GM12875 (cell line): ENCODE results near the gene GARIN3.

Source experiments
- H3K4me3 ChIP-seq: one replicate; pipeline ENCODE4 v1.5.1; 2011; ENCODE audit warnings: low read depth, low read length, control low read depth
- CTCF ChIP-seq: IDR thresholded peaks from 2 replicates; pipeline ENCODE4 v1.5.1; 2011; ENCODE audit warnings: low read depth, mild to moderate bottlenecking, control low read depth, inconsistent platforms, low read length, moderate library complexity, borderline replicate concordance; ENCODE audit not compliant: insufficient read depth

Gene GARIN3

GRCh38 chr5:157168286-157168685 lies 2.2 kb upstream of the GARIN3 start:
- H3K4me3 ChIP-seq: no peak overlapping the region
- no peak for TF ChIP-seq CTCF

DNA sequence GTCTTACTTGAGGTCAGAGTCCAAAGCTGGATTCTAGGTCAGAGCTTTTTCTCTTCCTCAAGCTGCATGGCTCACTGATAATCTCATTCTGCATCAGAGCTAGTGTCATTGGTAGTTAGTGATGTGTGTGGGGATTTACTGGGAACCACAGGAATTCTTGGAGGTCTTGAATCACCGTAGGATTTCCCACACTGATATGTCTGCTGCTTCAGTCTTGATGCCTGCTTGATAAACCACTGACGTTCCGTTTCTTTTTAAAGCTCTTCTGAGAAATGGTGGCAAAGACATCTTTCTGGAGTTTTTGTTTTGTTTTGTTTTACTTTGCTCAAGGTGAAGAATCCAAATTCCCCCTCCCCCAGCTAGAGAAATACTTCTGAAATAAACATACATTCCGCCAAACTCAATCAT lies 1.2 kb upstream of the GARIN3 start:
- TF ChIP-seq CTCF: no peak
- no peak overlapping the region for H3K4me3 ChIP-seq

DNA sequence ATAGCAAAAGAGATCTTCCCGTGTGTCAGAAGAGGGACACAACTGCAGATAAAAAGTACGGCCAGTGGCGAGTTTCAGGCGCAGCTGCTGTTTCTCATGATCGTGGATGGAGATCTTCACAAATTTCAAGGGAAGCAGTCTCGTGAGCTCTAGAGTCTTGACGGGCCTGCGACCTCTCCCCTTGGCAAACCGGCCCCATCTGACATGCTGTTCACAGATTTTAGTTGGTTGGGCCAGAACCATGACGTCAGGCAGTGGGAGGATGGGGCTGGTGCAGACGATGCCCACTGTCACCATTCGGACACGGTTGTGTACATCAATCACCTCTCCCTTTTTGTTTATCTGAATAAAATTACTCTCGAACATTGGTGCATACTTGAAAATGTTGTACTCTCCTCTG lies 396 bp downstream of the GARIN3 start:
- no peak for TF ChIP-seq CTCF

GRCh38 chr5:157165261-157165660 lies 803 bp downstream of the GARIN3 start:
- no peak for TF ChIP-seq CTCF
- no peak overlapping the region for H3K4me3 ChIP-seq

More for the DNA sequence above, 396 bp downstream of the GARIN3 start:
- H3K4me3 ChIP-seq: no peak overlapping the region

DNA sequence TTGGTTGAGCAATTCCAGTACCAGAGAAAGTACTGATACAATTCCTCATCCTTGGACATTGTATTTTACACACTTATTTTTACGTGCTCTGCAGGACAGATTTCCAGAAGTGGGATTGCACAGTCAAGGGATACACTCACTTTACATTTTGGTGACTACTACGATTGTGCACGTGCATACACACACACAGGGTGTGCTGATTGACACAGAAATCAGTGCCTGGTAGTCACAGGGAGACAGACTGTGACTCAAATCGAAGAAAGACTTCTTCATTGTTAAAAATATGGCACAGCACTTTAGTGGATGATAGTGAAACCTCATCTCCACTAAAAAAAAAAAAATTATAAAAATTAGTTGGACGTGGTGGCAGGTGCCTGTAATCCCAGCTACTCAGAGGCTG lies 1.5 kb downstream of the GARIN3 start:
- no peak overlapping the region for H3K4me3 ChIP-seq
- no peak for TF ChIP-seq CTCF

- no peak for TF ChIP-seq CTCF
- no peak overlapping the region for H3K4me3 ChIP-seq
Observed at GRCh38 chr5:157162919-157163510, 3.0 kb downstream of the GARIN3 start.

DNA sequence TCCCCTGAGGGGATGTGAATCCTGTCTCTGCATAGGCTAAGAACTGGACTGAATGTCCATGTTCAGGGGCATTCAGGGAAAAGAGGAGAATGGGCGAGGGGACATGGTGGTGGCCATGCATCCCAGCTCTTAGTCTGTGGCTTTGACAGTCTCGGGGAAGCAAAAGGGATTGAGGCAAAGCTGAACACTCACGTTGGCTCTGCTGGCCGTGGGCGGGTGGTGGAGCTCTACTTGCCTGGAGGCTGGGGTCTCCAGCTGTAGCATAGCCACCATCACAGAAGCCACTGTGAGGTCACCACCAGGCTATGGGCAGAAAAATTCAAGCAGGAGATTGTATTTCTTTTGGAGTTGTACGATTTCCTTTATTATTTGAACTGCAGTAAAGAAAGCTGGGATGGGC lies 4.1 kb downstream of the GARIN3 start:
- no peak for TF ChIP-seq CTCF
- H3K4me3 ChIP-seq: no peak overlapping the region
